Inflammatory macrophage treated with lipopolysaccharide for 1 hour (primary cell): ENCODE measurements around the gene PDE7B.
"Not testable (repeated sequence)": the region's sequence is repeated elsewhere in the genome, so short reads cannot be mapped to it uniquely, and the experiment has no call there.

Source experiments
- DNase-seq, 2 donors: peaks; one replicate each; pipeline ENCODE4 v3.0.0-alpha.2; 2020 to 2022

The PDE7B gene

GRCh38 chr6:136077834-136078576 is 226.5 kb downstream of the PDE7B start:
- no peak for DNase-seq

DNA sequence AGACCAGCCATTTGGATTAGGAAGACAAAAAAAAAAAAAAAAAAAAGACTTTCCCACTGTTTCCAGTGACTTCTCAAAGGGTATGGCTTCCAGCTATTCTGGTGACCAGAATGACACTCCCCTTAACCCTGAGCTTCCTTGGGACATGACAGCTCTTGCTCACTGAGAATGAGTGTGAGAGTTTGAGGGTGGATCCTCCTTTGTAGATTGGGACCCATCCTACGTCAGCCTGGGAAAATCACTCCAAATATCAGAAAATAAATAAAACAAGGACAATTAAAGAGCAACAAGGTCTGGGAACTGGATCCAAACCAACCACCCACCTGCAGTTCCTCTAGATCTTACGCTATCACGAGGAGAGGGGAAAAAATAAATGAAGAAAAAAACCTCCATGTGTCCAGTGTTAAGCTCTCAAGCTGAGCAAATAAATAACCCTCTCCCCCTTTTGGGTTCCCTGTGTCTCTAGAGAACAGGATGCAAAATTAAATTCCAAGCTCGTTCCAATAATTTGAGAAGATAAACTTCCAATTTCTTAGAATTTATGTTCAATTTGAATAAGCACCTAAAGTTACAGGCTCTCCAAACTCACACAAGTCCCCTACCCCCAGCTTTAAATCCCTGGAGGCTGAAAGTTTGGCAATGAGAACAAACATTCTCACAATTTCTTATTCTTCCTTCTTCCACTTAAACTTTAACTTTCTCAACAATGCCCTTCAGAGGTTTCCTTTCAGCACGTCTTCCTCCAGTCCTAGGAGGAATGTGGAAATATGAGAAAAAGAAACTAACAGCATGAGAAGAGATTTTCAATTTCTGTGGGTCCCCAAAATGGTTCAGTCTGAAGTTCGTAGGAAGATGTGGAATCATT is 228.4 kb downstream of the PDE7B start:
- no peak for DNase-seq

GRCh38 chr6:136083540-136083939 is 232.0 kb downstream of the PDE7B start:
- DNase-seq = no peak

DNA sequence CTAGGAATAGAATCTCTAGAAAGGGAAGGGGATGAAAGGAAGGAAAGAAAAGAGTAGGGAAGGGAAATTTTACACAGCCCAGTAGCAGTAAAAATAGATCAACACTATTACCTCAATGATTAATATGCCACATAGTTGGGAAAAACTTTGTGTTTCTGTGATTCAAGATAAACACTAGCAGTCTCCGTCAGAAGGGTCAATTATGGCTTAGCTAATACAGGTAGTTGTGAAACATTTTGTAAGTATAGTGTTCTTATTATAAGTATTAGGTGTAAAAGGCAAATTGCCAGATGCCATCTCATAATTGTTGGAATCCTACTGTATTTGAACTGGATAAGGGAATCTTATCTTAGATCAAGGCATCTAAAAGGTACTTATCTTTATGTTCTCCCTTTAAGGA is 232.9 kb downstream of the PDE7B start:
- no peak for DNase-seq

DNA sequence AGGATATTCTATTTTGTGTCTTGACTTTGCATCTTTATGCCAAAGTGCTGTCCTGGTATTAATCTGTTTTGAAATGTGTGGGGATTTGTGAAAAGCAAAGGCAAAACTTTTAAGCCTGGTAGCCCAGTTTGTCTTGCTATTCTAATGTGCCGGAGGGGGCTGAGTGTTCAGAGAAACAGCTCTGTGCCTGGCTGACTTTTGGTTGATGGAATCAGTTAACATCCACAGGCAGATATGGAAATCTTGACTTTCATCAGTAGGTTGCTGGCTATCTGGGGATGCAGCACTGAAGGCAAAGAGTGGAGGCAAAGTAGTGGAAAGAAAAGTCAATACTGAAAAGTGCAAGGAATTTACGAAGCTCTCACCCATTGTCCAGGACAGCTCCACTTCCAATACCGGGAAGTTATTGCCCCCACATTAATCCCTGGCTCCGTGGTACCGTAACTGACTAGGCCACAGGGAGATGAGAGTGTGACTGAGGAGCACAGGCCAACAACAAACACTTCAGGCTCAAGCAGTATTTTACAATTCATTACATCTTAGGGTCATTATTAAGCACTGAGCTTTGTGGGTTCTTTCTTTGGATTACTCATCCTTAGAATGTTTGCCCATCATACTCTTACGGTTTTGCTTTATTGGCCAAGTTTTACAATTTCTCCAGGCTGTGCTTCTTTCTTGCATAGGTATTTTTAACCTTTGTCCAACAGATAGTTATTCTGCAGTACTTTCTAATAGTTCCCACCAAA is 234.0 kb downstream of the PDE7B start:
- no peak for DNase-seq

DNA sequence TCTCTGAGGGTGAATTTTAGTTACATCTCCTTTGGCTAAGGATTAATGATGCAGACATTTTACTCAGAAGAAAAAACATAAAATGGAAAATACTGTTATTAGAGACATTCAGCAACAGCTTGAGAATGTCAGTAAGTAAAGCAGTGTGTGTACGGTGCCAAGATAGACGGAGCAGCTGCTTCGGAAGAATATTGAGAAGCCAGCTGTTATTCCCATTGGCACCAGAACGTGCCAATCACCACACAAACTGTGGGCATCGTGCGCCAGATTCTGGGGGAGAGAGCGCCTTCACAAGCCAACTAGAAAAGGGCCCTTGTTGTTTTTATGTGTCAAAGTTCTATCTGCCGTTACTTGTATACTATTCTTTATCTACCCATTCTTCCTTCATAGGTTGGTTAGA is 235.2 kb downstream of the PDE7B start:
- DNase-seq = no peak

- DNase-seq = no peak
Observed at GRCh38 chr6:136087986-136088385, 236.5 kb downstream of the PDE7B start.

DNA sequence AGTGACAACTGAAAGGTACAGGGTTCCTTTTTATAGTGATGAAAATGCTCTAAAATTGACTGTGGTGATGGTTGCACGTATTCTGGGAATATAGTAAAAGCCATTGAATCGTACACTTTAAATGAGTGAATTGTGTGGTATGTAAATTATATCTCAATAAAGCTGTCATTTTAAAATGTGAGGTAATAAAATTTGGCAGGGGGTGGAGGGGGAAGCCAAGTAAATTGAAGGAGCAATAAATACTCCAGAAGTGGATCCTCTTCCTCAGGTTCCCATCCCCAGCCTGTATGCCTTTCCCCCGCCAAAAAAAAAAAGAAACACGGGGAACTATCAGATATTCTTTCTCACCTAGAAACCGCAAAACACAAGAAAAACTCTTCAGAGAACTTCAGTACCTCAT is 237.2 kb downstream of the PDE7B start:
- no peak for DNase-seq

DNA sequence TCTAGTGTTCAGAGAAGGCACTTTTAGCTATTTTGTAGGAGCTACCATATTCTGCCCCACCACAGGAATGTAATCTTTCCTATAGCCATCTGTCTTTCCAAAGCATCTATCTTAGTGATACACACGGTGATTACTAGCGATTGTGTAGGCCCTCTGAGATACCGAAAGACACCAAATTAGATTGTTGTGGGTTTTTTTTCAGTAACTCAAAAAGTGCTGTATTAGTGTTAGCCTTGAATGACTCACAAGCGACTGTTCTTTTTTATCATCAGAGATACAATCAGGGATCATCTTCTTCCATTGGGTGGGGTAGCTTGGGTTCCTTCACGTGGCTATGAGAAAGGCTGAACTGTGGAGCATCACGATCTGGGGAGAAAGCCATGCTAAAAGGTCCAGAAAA is 238.4 kb downstream of the PDE7B start:
- DNase-seq = no peak

- DNase-seq = no peak
Observed at GRCh38 chr6:136090929-136091328, 239.4 kb downstream of the PDE7B start.

GRCh38 chr6:136092897-136093296 is 241.4 kb downstream of the PDE7B start:
- DNase-seq = no peak

GRCh38 chr6:136093835-136094234 is 242.3 kb downstream of the PDE7B start:
- no peak for DNase-seq

DNA sequence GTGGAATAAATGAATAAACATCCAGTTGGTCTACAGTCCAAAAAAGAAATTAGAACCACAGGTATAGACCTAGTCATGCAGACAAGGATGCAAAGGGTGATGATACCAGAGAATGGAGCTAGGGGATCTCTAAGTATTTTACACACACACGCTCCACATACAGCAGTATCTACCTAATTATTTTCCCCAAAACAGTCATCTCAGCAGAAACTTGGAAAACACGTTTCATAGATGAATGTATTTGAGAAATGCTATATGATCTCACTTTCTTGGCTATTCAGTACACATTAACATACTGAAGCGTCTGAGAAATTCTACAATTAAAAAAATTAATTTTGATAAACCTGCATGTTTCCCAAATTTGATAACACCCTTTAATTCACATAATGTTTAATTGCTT is 243.3 kb downstream of the PDE7B start:
- DNase-seq = no peak

DNA sequence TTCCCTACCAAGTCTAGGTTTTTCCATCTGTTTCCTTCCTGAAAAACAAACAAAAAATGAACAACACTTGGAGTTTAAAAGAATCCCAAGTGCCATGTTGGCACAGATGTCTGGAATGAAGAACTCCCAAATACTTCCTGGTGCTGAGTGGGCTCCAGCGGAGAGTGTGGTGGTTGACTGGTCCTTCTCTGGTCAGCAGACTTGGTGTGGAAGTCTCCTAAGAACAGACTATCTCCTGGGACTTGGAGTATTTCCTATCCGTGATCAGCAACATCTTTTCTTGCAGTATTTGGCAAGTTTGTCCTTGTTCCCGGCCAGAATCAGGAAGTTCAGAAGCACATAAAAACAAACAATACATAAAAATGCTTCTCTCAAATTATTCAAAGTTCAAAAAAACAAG is 244.5 kb downstream of the PDE7B start:
- DNase-seq = no peak

- no peak for DNase-seq
Observed at GRCh38 chr6:136102991-136103688, 251.6 kb downstream of the PDE7B start.

DNA sequence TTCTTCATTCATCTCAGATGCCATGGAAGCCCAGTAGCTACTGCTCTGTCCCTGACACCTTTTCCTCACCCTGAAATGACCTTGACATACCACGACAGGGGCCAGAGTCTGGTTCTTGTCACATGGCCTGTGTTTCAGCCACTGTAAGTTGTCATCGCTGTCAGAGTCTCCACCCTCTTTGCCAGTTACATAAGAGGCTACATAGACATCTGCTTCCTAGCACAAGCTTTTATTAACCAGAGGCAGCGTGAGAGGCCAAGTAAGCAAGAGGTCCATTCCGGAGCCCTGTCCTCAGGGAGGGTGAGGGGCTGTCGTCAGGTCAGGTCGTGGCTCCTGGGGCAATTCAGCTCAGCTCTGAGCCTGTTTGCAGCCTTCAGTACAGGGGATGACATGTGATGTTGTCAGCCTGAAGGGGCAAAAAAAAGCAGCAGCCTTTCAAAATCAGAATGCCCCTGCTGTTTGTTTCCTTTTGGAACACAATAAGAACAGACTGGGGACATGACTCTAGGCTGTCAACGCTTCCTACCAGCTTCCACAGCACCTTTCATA is 252.3 kb downstream of the PDE7B start:
- no peak for DNase-seq

DNA sequence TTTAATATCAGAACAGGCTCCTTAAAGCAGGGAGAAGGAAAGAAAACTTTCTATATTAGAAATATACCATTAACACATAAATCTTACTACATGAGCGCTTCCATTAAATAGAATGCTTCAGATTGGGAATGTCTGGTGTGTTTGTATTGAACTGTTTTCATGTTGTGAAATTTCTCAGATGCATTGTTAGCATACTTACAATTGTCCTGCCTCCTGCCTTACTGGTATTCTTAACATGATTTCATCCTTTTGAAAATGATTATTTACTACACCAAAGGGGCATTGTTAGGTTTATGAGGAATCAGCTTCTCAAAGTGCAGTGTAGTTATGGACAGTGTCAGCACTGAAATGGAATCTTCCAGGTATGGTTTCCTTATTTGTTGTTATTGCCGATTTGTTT is 253.1 kb downstream of the PDE7B start:
- DNase-seq = no peak

GRCh38 chr6:136105797-136106196 is 254.3 kb downstream of the PDE7B start:
- not testable (repeated sequence) for DNase-seq

DNA sequence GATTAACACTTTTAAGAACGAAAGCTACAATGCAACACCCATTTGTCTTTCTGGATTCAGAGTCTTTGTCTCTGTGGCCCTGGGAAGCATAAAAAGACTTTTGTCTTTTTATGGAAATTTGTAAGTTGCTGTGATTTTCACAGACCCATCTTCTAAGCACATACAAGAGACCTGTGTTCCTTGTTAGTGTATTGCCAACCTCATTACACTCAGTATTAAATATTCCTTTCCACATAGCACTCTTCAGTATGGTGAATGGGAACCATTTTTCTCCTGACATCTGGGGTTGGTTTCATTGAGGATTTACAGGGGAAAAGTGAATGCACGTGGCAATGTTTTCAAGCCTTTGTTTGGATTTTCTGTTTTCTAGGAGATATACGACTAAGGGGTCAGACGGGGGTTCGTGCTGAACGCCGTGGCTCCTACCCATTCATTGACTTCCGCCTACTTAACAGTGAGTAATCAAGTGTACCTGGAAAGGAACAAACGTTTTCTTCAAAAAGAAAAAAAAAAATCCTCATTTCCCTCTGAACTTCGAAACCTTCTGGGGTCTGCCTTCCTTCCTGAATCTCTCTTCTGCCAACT is 257.0 kb downstream of the PDE7B start:
- DNase-seq = no peak

GRCh38 chr6:136111831-136112230 is 260.3 kb downstream of the PDE7B start:
- DNase-seq = no peak

- DNase-seq = no peak
Observed at GRCh38 chr6:136112262-136112661, 260.8 kb downstream of the PDE7B start.

DNA sequence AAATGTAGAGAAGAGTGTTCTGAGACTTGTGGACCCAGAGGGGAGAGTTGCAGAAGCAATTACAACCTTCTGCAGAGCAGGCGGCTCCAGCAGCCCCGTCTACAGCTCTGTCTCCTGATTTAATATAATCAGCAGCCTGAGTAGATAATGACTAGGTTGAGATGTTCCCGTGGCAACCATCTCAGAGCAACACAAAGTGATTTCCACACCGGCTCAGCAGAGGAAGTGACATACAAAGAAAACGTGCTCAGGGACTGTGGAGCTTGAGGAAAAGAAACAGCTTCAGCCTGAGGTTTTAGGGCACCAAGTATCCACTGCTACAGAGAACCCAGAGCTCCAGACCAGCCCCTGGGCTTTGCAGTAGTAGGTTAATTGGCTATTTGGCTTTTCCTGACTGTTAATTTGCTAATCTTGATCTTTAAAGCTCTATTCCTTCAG is 262.3 kb downstream of the PDE7B start:
- DNase-seq = peak; percentile 46 to 53
